H9 (cell line): ENCODE measurements around the gene DNAH11. TPM values are rescaled to one million over a fixed set of nuclear protein-coding genes. Genes with fewer than 3 reads are reported as not detected.

Source experiments
- DNase-seq: peaks from one replicate; pipeline ENCODE4 v3.0.0-alpha.2; 2017
- H2AFZ ChIP-seq: one replicate; pipeline ENCODE4 v1.6.1; 2013; ENCODE audit warnings: mild to moderate bottlenecking, low read length, control low read depth, moderate library complexity
- H2AK5ac ChIP-seq: 2 replicates; pipeline ENCODE4 v1.6.1; 2013; ENCODE audit warnings: low read length, control low read depth, mixed read lengths; ENCODE audit not compliant: insufficient read length
- H2BK120ac ChIP-seq: one replicate; pipeline ENCODE4 v1.6.1; 2013; ENCODE audit warnings: low read depth, mild to moderate bottlenecking, low read length, control low read depth, inconsistent platforms; ENCODE audit not compliant: poor library complexity, severe bottlenecking
- H2BK12ac ChIP-seq: 2 replicates; pipeline ENCODE4 v1.6.1; 2013; ENCODE audit warnings: low read length, control low read depth, mixed read lengths, low read depth; ENCODE audit not compliant: insufficient read length
- H2BK15ac ChIP-seq: 2 replicates; pipeline ENCODE4 v1.6.1; 2013; ENCODE audit warnings: low read depth, low read length, control low read depth
- H2BK20ac ChIP-seq: one replicate; pipeline ENCODE4 v1.6.1; 2013; ENCODE audit warnings: low read depth, mild to moderate bottlenecking, low read length, control low read depth, inconsistent platforms; ENCODE audit not compliant: poor library complexity, severe bottlenecking
- H2BK5ac ChIP-seq: 2 replicates; pipeline ENCODE4 v1.6.1; 2013; ENCODE audit warnings: low read length, control low read depth, mixed read lengths; ENCODE audit not compliant: insufficient read length
- H3K14ac ChIP-seq: 2 replicates; pipeline ENCODE4 v1.6.1; 2013; ENCODE audit warnings: low read length, control low read depth; ENCODE audit not compliant: insufficient read depth
- H3K18ac ChIP-seq: 2 replicates; pipeline ENCODE4 v1.6.1; 2013; ENCODE audit warnings: low read depth, mild to moderate bottlenecking, mixed read lengths, low read length, control low read depth; ENCODE audit not compliant: insufficient read length
- H3K23ac ChIP-seq: 2 replicates; pipeline ENCODE4 v1.6.1; 2013; ENCODE audit warnings: low read length, control low read depth, mixed read lengths, low read depth; ENCODE audit not compliant: insufficient read length
- H3K23me2 ChIP-seq: 2 replicates; pipeline ENCODE4 v1.6.1; 2013; ENCODE audit warnings: low read depth, mild to moderate bottlenecking, mixed read lengths, low read length, control low read depth; ENCODE audit not compliant: insufficient read length, poor library complexity, severe bottlenecking
- H3K27ac ChIP-seq: 2 replicates; pipeline ENCODE4 v1.5.1; 2013; ENCODE audit warnings: low read length, control low read depth, mixed read lengths, low read depth; ENCODE audit not compliant: insufficient read length
- H3K27me3 ChIP-seq: 2 replicates; pipeline ENCODE4 v1.6.1; 2013; ENCODE audit warnings: low read length, control low read depth, inconsistent platforms; ENCODE audit not compliant: insufficient read depth
- H3K4ac ChIP-seq: 2 replicates; pipeline ENCODE4 v1.6.1; 2013; ENCODE audit warnings: low read depth, mild to moderate bottlenecking, control low read depth, inconsistent platforms, low read length, moderate library complexity
- H3K4me1 ChIP-seq: 2 replicates; pipeline ENCODE4 v1.6.1; 2013; ENCODE audit warnings: low read length, control low read depth, inconsistent platforms; ENCODE audit not compliant: insufficient read depth
- H3K4me2 ChIP-seq: 2 replicates; pipeline ENCODE4 v1.6.1; 2013; ENCODE audit warnings: low read length, control low read depth, mixed read lengths; ENCODE audit not compliant: insufficient read length, insufficient read depth
- H3K56ac ChIP-seq: 2 replicates; pipeline ENCODE4 v1.6.1; 2013; ENCODE audit warnings: low read depth, mild to moderate bottlenecking, mixed read lengths, low read length, control low read depth; ENCODE audit not compliant: insufficient read length
- H3K79me1 ChIP-seq: 2 replicates; pipeline ENCODE4 v1.6.1; 2013; ENCODE audit warnings: low read depth, mild to moderate bottlenecking, moderate library complexity, low read length, control low read depth, inconsistent platforms; ENCODE audit not compliant: insufficient read depth, poor library complexity, severe bottlenecking
- H3K79me2 ChIP-seq: 2 replicates; pipeline ENCODE4 v1.6.1; 2013; ENCODE audit warnings: low read length, control low read depth, inconsistent platforms; ENCODE audit not compliant: insufficient read depth
- H3K9ac ChIP-seq: 2 replicates; pipeline ENCODE4 v1.6.1; 2013; ENCODE audit warnings: low read length, control low read depth, mixed read lengths; ENCODE audit not compliant: insufficient read length; ENCODE audit errors: extremely low read depth
- H3K9me3 ChIP-seq: one replicate; pipeline ENCODE4 v1.6.1; 2013; ENCODE audit warnings: low read depth, low read length, inconsistent platforms; ENCODE audit not compliant: control insufficient read depth
- H3T11ph ChIP-seq: one replicate; pipeline ENCODE4 v1.6.1; 2013; ENCODE audit warnings: mild to moderate bottlenecking, low read length, control low read depth, inconsistent platforms
- H4K20me1 ChIP-seq: one replicate; pipeline ENCODE4 v1.6.1; 2013; ENCODE audit not compliant: control insufficient read depth, insufficient read length, insufficient read depth
- H4K5ac ChIP-seq: 2 replicates; pipeline ENCODE4 v1.6.1; 2013; ENCODE audit warnings: low read depth, mild to moderate bottlenecking, mixed read lengths, low read length, control low read depth; ENCODE audit not compliant: insufficient read length
- H4K8ac ChIP-seq: replicated peaks from 2 replicates; pipeline ENCODE4 v1.6.1; 2013; ENCODE audit warnings: low read length, control low read depth, mixed read lengths, low read depth; ENCODE audit not compliant: insufficient read length
- H4K91ac ChIP-seq: 2 replicates; pipeline ENCODE4 v1.6.1; 2013; ENCODE audit warnings: low read depth, mild to moderate bottlenecking, moderate library complexity, mixed read lengths, low read length, control low read depth; ENCODE audit not compliant: insufficient read length
- H3K27ac Mint-ChIP-seq, 3 experiments: 2 replicates in 2 of 3; 3 replicates in 1 of 3; pipeline ENCODE4 v1.8.0; 2020 to 2021; ENCODE audit warnings: mixed read lengths in 3 of 3, mild to moderate bottlenecking in 1 of 3, moderate library complexity in 1 of 3
- H3K27me3 Mint-ChIP-seq: 2 replicates; pipeline ENCODE4 v1.8.0; 2021; ENCODE audit warnings: low read depth, mild to moderate bottlenecking, moderate library complexity, mixed read lengths
- H3K36me3 Mint-ChIP-seq, 3 experiments: 2 replicates in 2 of 3; 3 replicates in 1 of 3; pipeline ENCODE4 v1.8.0; 2020 to 2021; ENCODE audit warnings: low read depth in 3 of 3, mixed read lengths in 3 of 3; ENCODE audit not compliant: insufficient read depth in 1 of 3
- H3K4me1 Mint-ChIP-seq, 2 experiments: 2 replicates each; pipeline ENCODE4 v1.8.0; 2020; ENCODE audit warnings: mixed read lengths in 2 of 2
- H3K4me3 Mint-ChIP-seq, 2 experiments: 2 replicates in 1 of 2; 3 replicates in 1 of 2; pipeline ENCODE4 v1.8.0; 2020 to 2021; ENCODE audit warnings: mild to moderate bottlenecking in 2 of 2, mixed read lengths in 2 of 2, moderate library complexity in 1 of 2
- H3K9me3 Mint-ChIP-seq, 2 experiments: 2 replicates in 1 of 2; 3 replicates in 1 of 2; pipeline ENCODE4 v1.8.0; 2020; ENCODE audit warnings: mild to moderate bottlenecking in 2 of 2, mixed read lengths in 2 of 2, moderate library complexity in 1 of 2
- CTCF ChIP-seq: fragments of 200-600 bp; sonication (generic); conservative IDR thresholded peaks from 3 replicates; pipeline ENCODE4 v1.8.0; 2021; ENCODE audit warnings: antibody characterized with exemption, mild to moderate bottlenecking
- WGBS: extraction: QIAGEN DNeasy Blood & Tissue Kit; methylation state at CpG from one replicate; pipeline ENCODE4 v1.1.7; 2013; ENCODE audit warnings: missing lambda C conversion rate, low lambda C conversion rate, mixed read lengths; ENCODE audit not compliant: insufficient read length; ENCODE audit errors: extremely low coverage; 5-methylcytosine and 5-hydroxymethylcytosine counted together
- total RNA-seq: library from RNA; stranded (reverse); gene quantifications from 2 replicates; pipeline ENCODE4 v1.2.1, GENCODE V29; 2021

Gene DNAH11
- total RNA-seq, 1 experiment from 2014 or later, result 2.5 TPM

GRCh38 chr7:21893401-21893800 lies 350.6 kb downstream of the DNAH11 start:
- Mint-ChIP-seq H3K36me3 (peaks cover 15 to 30% (median 26%) of the 10 kb centered on the region in 3 experiments), H3K4me1 (0 out of 4 replicates have a peak, but pooled peaks cover 0 to under 1% of the 10 kb centered on the region in 2 experiments), H3K9me3 (peaks cover 2 to 13% of the 10 kb centered on the region in 2 experiments; a peak in 2 of 5 replicates), H3K4me3 (no peak overlapping the region), H3K27ac (no peak overlapping the region), H3K27me3 (no peaks in the 10 kb centered on the region)
- Histone ChIP-seq H4K20me1 (no peaks in the 10 kb centered on the region), H3K9ac (no peak overlapping the region), H3K9me3 (no peaks in the 10 kb centered on the region), H2BK5ac (no peak overlapping the region), H3K4ac (no peak overlapping the region), H2BK120ac (no peak overlapping the region), H2AK5ac (no peak overlapping the region), H3K4me2 (no peak overlapping the region), H3K27ac (no peak overlapping the region), H4K5ac (no peak overlapping the region), H3K23me2 (no peaks in the 10 kb centered on the region), H4K8ac (no peak overlapping the region), H3T11ph (no peak overlapping the region), H3K18ac (no peak overlapping the region), H3K79me2 (no peaks in the 10 kb centered on the region), H3K14ac (no peak overlapping the region), H3K56ac (no peak overlapping the region), H2BK20ac (no peak overlapping the region), H3K4me1 (no peaks in the 10 kb centered on the region), H3K27me3 (no peaks in the 10 kb centered on the region), H2BK12ac (no peak overlapping the region), H4K91ac (no peak overlapping the region), H3K79me1 (no peaks in the 10 kb centered on the region), H2BK15ac (no peak overlapping the region), H3K23ac (no peak overlapping the region), H2AFZ (no peak overlapping the region)
- no peak for DNase-seq
- no peak for TF ChIP-seq CTCF
- no CpG with 5 or more reads among the region's 3 CpGs for WGBS
